Kidney capillary endothelial cell (primary cell): Measurements from ENCODE around the gene AQP4.

ENCODE experiments used
- DNase-seq: peaks from one replicate; pipeline ENCODE4 v3.0.0-alpha.2; 2018; ENCODE audit warnings: low spot score

The AQP4 gene

GRCh38 chr18:26839609-26840008 lies 25.9 kb downstream of the AQP4 start:
- no peak for DNase-seq

- DNase-seq: no peak
Observed at GRCh38 chr18:26832302-26832701, 33.2 kb downstream of the AQP4 start.

GRCh38 chr18:26827581-26827980 lies 37.9 kb downstream of the AQP4 start:
- no peak for DNase-seq

GRCh38 chr18:26826656-26827235 lies 38.8 kb downstream of the AQP4 start:
- DNase-seq: no peak

GRCh38 chr18:26821181-26821580 lies 44.3 kb downstream of the AQP4 start:
- no peak for DNase-seq

GRCh38 chr18:26819046-26819445 lies 46.5 kb downstream of the AQP4 start:
- DNase-seq: no peak

- DNase-seq: no peak
Observed at GRCh38 chr18:26818461-26818860, 47.0 kb downstream of the AQP4 start.

GRCh38 chr18:26813043-26813442 lies 52.5 kb downstream of the AQP4 start:
- peak; percentile 35 for DNase-seq

- no peak for DNase-seq
Observed at GRCh38 chr18:26812462-26812861, 53.0 kb downstream of the AQP4 start.

GRCh38 chr18:26809346-26809745 lies 56.2 kb downstream of the AQP4 start:
- no peak for DNase-seq

GRCh38 chr18:26806224-26806623 lies 59.3 kb downstream of the AQP4 start:
- DNase-seq: no peak

GRCh38 chr18:26804519-26804918 lies 61.0 kb downstream of the AQP4 start:
- DNase-seq: no peak

GRCh38 chr18:26803643-26804042 lies 61.9 kb downstream of the AQP4 start:
- DNase-seq: no peak

GRCh38 chr18:26802330-26803200 lies 62.9 kb downstream of the AQP4 start:
- no peak for DNase-seq
